Ovary (tissue), 3 donors: ENCODE results near the gene MYO15B.

Experiments
- CTCF ChIP-seq, 3 donors: fragments of 450-650 bp in 2 of 3; fragments of 200-600 bp in 1 of 3; IDR thresholded peaks; one replicate each; pipeline versions ENCODE4 v1.5.1 to v1.8.0; 2016 to 2022; ENCODE audit warnings: antibody characterized with exemption in 3 of 3, mild to moderate bottlenecking in 1 of 3
- EP300 ChIP-seq: sonication (generic); formaldehyde crosslinking; IDR thresholded peaks from one replicate; pipeline ENCODE4 v1.6.1; 2017; ENCODE audit warnings: antibody characterized with exemption
- POLR2A ChIP-seq: fragments of 450-650 bp; IDR thresholded peaks from one replicate; pipeline ENCODE4 v1.6.1; 2017; ENCODE audit warnings: antibody characterized with exemption, mild to moderate bottlenecking, moderate library complexity
- donor health status: DM: no; HTN: no; CAD: no.

GRCh38 chr17:75587675-75588595 lies at the start of gene MYO15B:
- TF ChIP-seq EP300 (no peak), POLR2A (peak; percentile 15), CTCF (IDR thresholded peaks at IDR 0.05) (peak in 2 of 3 donors; percentile 57 to 60)
